Measurements from ENCODE around the gene DENND6B. TPM values are rescaled to one million over a fixed set of nuclear protein-coding genes. Genes with fewer than 3 reads are reported as not detected.

DENND6B gene
- total and polyA plus RNA-seq, 2 donors (not counting 3 experiments of a cell fraction or from before 2014, with no cell fraction given): 4.1 to 5.9 TPM

- intact Hi-C loops (cut with micrococcal nuclease): no loop called here
- H3K4me1 ChIP-seq (ENCODE audit: control insufficient read depth, extremely low read depth, insufficient read depth, low read length): no peaks in the 10 kb centered on the region
- no peaks in the 10 kb centered on the region for H3K27me3 ChIP-seq (ENCODE audit: control insufficient read depth in 2 of 2, insufficient read depth in 2 of 2, low read length in 2 of 2)
- BruUV-seq (replicated peaks): no TSS peak
- no peaks in the 10 kb centered on the region for H3K9me1 ChIP-seq (replicated peaks; ENCODE audit: control insufficient read depth, extremely low read depth, insufficient read depth, low read length)
- H3K9me3 ChIP-seq (replicated peaks; ENCODE audit: control insufficient read depth, insufficient read depth, low read length): no peaks in the 10 kb centered on the region
- H2AFZ ChIP-seq (ENCODE audit: low read depth, low read length): no peak overlapping the region
- FAIRE-seq (no peak), DNase-seq (ENCODE audit: low read depth, low spot score) (no peak)
- no peak overlapping the region for H3K4me2 ChIP-seq (ENCODE audit: insufficient read depth, low read length)
- peaks cover 2 to 9% of the 10 kb centered on the region in 2 experiments for H3K36me3 ChIP-seq (ENCODE audit: control insufficient read depth in 2 of 2, extremely low read depth in 1 of 2, insufficient read depth in 2 of 2, low read length in 2 of 2)
- H3K27ac ChIP-seq (ENCODE audit: insufficient read depth, low read depth, low read length): no peak overlapping the region
- no peak for TF ChIP-seq EZH2 (IDR thresholded peaks at IDR 0.05; ENCODE audit: borderline replicate concordance, low read depth, low read length, severe bottlenecking)
- no peak for TF ChIP-seq FOS (IDR thresholded peaks at IDR 0.05; ENCODE audit: borderline replicate concordance, insufficient read depth, low read length)
- TF ChIP-seq MAX (IDR thresholded peaks at IDR 0.05; ENCODE audit: insufficient read depth, insufficient read length): no peak
- TF ChIP-seq POLR2AphosphoS5 (IDR thresholded peaks at IDR 0.05; ENCODE audit: insufficient read depth, low read depth, low read length): no peak
- no peak for TF ChIP-seq CTCF (IDR thresholded peaks at IDR 0.05; ENCODE audit: extremely low read depth in 1 of 2, insufficient read depth in 1 of 2, low read depth in 1 of 2, low read length in 2 of 2)
- no peak for TF ChIP-seq MYC (IDR thresholded peaks at IDR 0.05; ENCODE audit: low read depth, low read length)
- TF ChIP-seq GATA2 (IDR thresholded peaks at IDR 0.05; ENCODE audit: insufficient read depth, insufficient read length, low read depth, low read length): no peak
- no peak for TF ChIP-seq POLR2A (IDR thresholded peaks at IDR 0.05; ENCODE audit: low read depth, low read length)
- no peak for TF ChIP-seq JUN (IDR thresholded peaks at IDR 0.05; ENCODE audit: borderline replicate concordance, insufficient read depth, insufficient read length, low read depth)
- POLR2A ChIA-PET: no interaction called here
- H4K20me1 ChIP-seq (replicated peaks; ENCODE audit: control insufficient read depth, extremely low read depth, insufficient read depth, low read length): no peaks in the 10 kb centered on the region
- H3K9ac ChIP-seq (replicated peaks; ENCODE audit: extremely low read depth, insufficient read depth, low read length): no peak overlapping the region
- dilution Hi-C loops (cut with MboI; ENCODE audit: extremely low pct_ligation_motif_present, low sequenced_read_pairs): no loop called here
- CTCF ChIA-PET: interaction anchor here (1.2 kb wide), 1 partner anchor 14 kb away, joined by 3 read pairs; no protein-coding TSS in a partner anchor
- no peak overlapping the region for H3K4me3 ChIP-seq (replicated peaks in 1 of 3; ENCODE audit: insufficient read depth in 1 of 3, low read depth in 1 of 3, low read length in 3 of 3)
- peaks cover 43% of the 10 kb centered on the region for H3K79me2 ChIP-seq (ENCODE audit: control insufficient read depth, insufficient read depth, low read length)
Measured at GRCh38 chr22:50356186-50356585, 29.4 kb upstream of the DENND6B start.

Data from endothelial cell of umbilical vein (primary cell).